SU-DHL-6 (cell line): Measurements from ENCODE around the gene DDIAS.

Experiments
- H2AFZ ChIP-seq: fragments of 200-600 bp; sonication (generic); 2 replicates; pipeline ENCODE4 v1.6.1; 2014; ENCODE audit warnings: low read depth, mild to moderate bottlenecking, moderate library complexity, mixed read lengths, antibody characterized with exemption, low read length; ENCODE audit not compliant: severe bottlenecking
- H3F3A ChIP-seq: fragments of 200-600 bp; shearing (Covaris generic); 2 replicates; pipeline ENCODE4 v1.6.0; 2016; ENCODE audit warnings: antibody characterized with exemption, mild to moderate bottlenecking; ENCODE audit not compliant: insufficient read depth
- H3K27ac ChIP-seq: fragments of 200-600 bp; sonication (generic); 2 replicates; pipeline ENCODE4 v1.5.1; 2016; ENCODE audit warnings: low read depth, mild to moderate bottlenecking, low read length, moderate library complexity, mixed read lengths
- H3K27me3 ChIP-seq: fragments of 200-600 bp; sonication (generic), shearing (Covaris generic); 2 replicates; pipeline ENCODE4 v1.6.0; 2014; ENCODE audit warnings: mild to moderate bottlenecking, low read length
- H3K36me3 ChIP-seq: fragments of 200-600 bp; sonication (generic); 2 replicates; pipeline ENCODE4 v1.6.1; 2014; ENCODE audit warnings: mild to moderate bottlenecking, low read length, mixed read lengths
- H3K4me2 ChIP-seq: fragments of 300-600, 200-600 bp; shearing (Covaris generic), sonication (generic); 2 replicates; pipeline ENCODE4 v1.6.0; 2014; ENCODE audit warnings: low read length, low read depth, mild to moderate bottlenecking; ENCODE audit not compliant: poor library complexity, severe bottlenecking
- H3K4me3 ChIP-seq: fragments of 200-600 bp; sonication (generic); 2 replicates; pipeline ENCODE4 v1.5.1; 2014; ENCODE audit warnings: antibody characterized with exemption, low read length, mild to moderate bottlenecking, mixed read lengths; ENCODE audit not compliant: insufficient read depth, poor library complexity, severe bottlenecking
- H3K79me2 ChIP-seq: fragments of 200-600 bp; sonication (generic); 2 replicates; pipeline ENCODE4 v1.6.1; 2014; ENCODE audit warnings: mild to moderate bottlenecking, low read length, moderate library complexity; ENCODE audit not compliant: insufficient read depth
- H3K9ac ChIP-seq: fragments of 200-600 bp; sonication (generic); 2 replicates; pipeline ENCODE4 v1.7.0; 2014; ENCODE audit warnings: mild to moderate bottlenecking, low read length
- H3K9me2 ChIP-seq: fragments of 200-600 bp; sonication (generic); replicated peaks from 2 replicates; pipeline ENCODE4 v1.6.1; 2014; ENCODE audit warnings: low read length; ENCODE audit not compliant: insufficient read depth
- H3K9me3 ChIP-seq: fragments of 200-600 bp; sonication (generic); 2 replicates; pipeline ENCODE4 v1.6.1; 2014; ENCODE audit warnings: low read length, mixed read lengths; ENCODE audit not compliant: insufficient read depth
- H4K20me1 ChIP-seq: fragments of 200-600 bp; sonication (generic); 2 replicates; pipeline ENCODE4 v1.6.1; 2014; ENCODE audit warnings: low read depth, mild to moderate bottlenecking, antibody characterized with exemption, low read length, moderate library complexity, mixed read lengths
- CTCF ChIP-seq: fragments of 200-600 bp; sonication (generic); IDR thresholded peaks from one replicate; pipeline ENCODE4 v1.5.1; 2017; ENCODE audit warnings: antibody characterized with exemption, mild to moderate bottlenecking, low read length, moderate library complexity; ENCODE audit not compliant: insufficient read depth, poor library complexity, severe bottlenecking
- EZH2phosphoT487 ChIP-seq: fragments of 200-600 bp; sonication (generic), shearing (Covaris generic); conservative IDR thresholded peaks from 2 replicates; pipeline ENCODE4 v1.6.1; 2018; ENCODE audit warnings: mild to moderate bottlenecking, antibody characterized with exemption, low read length, moderate library complexity, mixed read lengths

Gene DDIAS

GRCh38 chr11:82890936-82891335 lies 10.6 kb upstream of the DDIAS start:
- no peaks in the 10 kb centered on the region for H3F3A ChIP-seq
- TF ChIP-seq EZH2phosphoT487, result no peak
- TF ChIP-seq CTCF, result no peak

GRCh38 chr11:82892611-82893169 lies 8.8 kb upstream of the DDIAS start:
- Histone ChIP-seq H3K27ac (no peak overlapping the region), H3K4me2 (no peak overlapping the region), H3K9me3 (no peaks in the 10 kb centered on the region), H4K20me1 (no peaks in the 10 kb centered on the region), H3K9me2 (no peaks in the 10 kb centered on the region), H3K36me3 (no peaks in the 10 kb centered on the region), H3K9ac (no peak overlapping the region), H3K79me2 (no peaks in the 10 kb centered on the region; the same call in 1 of the 2 replicates), H3K4me3 (no peak overlapping the region), H2AFZ (no peak overlapping the region), H3K27me3 (no peaks in the 10 kb centered on the region), H3F3A (no peaks in the 10 kb centered on the region)
- TF ChIP-seq CTCF (no peak), EZH2phosphoT487 (no peak)

More at GRCh38 chr11:82890936-82891335, 10.6 kb upstream of the DDIAS start:
- Histone ChIP-seq H3K36me3 (no peaks in the 10 kb centered on the region), H3K9me2 (no peaks in the 10 kb centered on the region), H2AFZ (no peak overlapping the region), H3K9me3 (no peaks in the 10 kb centered on the region), H4K20me1 (no peaks in the 10 kb centered on the region), H3K27ac (no peak overlapping the region), H3K27me3 (no peaks in the 10 kb centered on the region), H3K9ac (no peak overlapping the region), H3K4me2 (no peak overlapping the region), H3K4me3 (no peak overlapping the region), H3K79me2 (no peaks in the 10 kb centered on the region; the same call in 1 of the 2 replicates)

- Histone ChIP-seq H3K36me3 (no peaks in the 10 kb centered on the region), H3K9me3 (no peaks in the 10 kb centered on the region), H4K20me1 (no peaks in the 10 kb centered on the region), H3F3A (peaks cover under 1% of the 10 kb centered on the region; the same call in 1 of the 2 replicates), H3K79me2 (no peaks in the 10 kb centered on the region; the same call in 1 of the 2 replicates), H3K9me2 (no peaks in the 10 kb centered on the region), H3K4me3 (no peak overlapping the region), H3K27me3 (no peaks in the 10 kb centered on the region), H3K4me2 (no peak overlapping the region), H2AFZ (no peak overlapping the region), H3K9ac (no peak overlapping the region), H3K27ac (no peak overlapping the region)
- TF ChIP-seq EZH2phosphoT487 (no peak), CTCF (no peak)
Observed at GRCh38 chr11:82895437-82896091, 6.0 kb upstream of the DDIAS start.
